ENCODE measurements around the gene TYROBP.

DNA sequence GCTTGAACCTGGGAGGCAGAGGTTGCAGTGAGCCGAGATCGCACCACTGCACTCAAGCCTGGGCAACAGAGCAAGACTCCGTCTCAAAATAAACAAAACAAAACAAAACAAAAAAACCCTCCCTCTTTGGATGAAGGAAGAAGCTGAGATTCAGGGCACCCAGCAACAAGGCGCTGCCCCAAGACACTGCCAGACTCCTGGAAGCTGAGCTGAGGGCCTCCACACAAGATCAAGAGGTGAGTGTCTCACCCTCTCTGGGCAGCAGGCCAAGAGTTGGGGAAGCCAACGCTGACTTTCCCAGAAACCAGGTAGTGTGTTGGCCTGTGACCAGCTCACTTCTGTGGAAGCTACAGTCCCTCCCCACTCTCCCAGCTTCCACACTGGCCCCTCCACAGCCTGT is 3.7 kb upstream of the TYROBP start:
- no peak for TF ChIP-seq POLR2A (IDR thresholded peaks at IDR 0.05)
- TF ChIP-seq, protein P1, sequence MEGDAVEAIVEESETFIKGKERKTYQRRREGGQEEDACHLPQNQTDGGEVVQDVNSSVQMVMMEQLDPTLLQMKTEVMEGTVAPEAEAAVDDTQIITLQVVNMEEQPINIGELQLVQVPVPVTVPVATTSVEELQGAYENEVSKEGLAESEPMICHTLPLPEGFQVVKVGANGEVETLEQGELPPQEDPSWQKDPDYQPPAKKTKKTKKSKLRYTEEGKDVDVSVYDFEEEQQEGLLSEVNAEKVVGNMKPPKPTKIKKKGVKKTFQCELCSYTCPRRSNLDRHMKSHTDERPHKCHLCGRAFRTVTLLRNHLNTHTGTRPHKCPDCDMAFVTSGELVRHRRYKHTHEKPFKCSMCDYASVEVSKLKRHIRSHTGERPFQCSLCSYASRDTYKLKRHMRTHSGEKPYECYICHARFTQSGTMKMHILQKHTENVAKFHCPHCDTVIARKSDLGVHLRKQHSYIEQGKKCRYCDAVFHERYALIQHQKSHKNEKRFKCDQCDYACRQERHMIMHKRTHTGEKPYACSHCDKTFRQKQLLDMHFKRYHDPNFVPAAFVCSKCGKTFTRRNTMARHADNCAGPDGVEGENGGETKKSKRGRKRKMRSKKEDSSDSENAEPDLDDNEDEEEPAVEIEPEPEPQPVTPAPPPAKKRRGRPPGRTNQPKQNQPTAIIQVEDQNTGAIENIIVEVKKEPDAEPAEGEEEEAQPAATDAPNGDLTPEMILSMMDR (IDR thresholded peaks at IDR 0.05 in 8 of 11, conservative IDR thresholded peaks at IDR 0.05 in 3 of 11): no peak

All from spleen (tissue), 7 donors.